Stimulated activated CD8-positive, alpha-beta memory T cell treated with anti-CD3 and anti-CD28 coated beads, Interleukin-7, amount 100 ng/mL, for 48 hours (primary cell): ENCODE data around the gene LONP1.

ENCODE experiments used
- DNase-seq, 2 donors: peaks; one replicate each; pipeline ENCODE4 v3.0.0-alpha.2; 2020; ENCODE audit warnings: low read depth in 1 of 2; ENCODE audit errors: extremely low read depth in 1 of 2

Gene LONP1

GRCh38 chr19:5655412-5655811 lies 64.5 kb downstream of the LONP1 start:
- DNase-seq = no peak

- no peak for DNase-seq
Measured at GRCh38 chr19:5654931-5655330, 65.0 kb downstream of the LONP1 start.

GRCh38 chr19:5652261-5652660 lies 67.7 kb downstream of the LONP1 start:
- DNase-seq = no peak

- no peak for DNase-seq
Measured at GRCh38 chr19:5651361-5651760, 68.6 kb downstream of the LONP1 start.

GRCh38 chr19:5648464-5648863 lies 71.5 kb downstream of the LONP1 start:
- DNase-seq = no peak

- DNase-seq = no peak
Measured at GRCh38 chr19:5646703-5647102, 73.2 kb downstream of the LONP1 start.

- no peak for DNase-seq
Measured at GRCh38 chr19:5645409-5645808, 74.5 kb downstream of the LONP1 start.

GRCh38 chr19:5644037-5644436 lies 75.9 kb downstream of the LONP1 start:
- no peak for DNase-seq

GRCh38 chr19:5643060-5643459 lies 76.9 kb downstream of the LONP1 start:
- DNase-seq = no peak

GRCh38 chr19:5642204-5642603 lies 77.7 kb downstream of the LONP1 start:
- DNase-seq = no peak
